Activated naive CD4-positive, alpha-beta T cell treated with anti-CD3 and anti-CD28 coated beads, Interleukin-2, amount 50 U/mL, for 24 hours (primary cell): ENCODE measurements around the gene ELOVL1.
A peak's percentile ranks its signal among the peaks of the same experiment; 100 is the strongest.
"Not testable (repeated sequence)": the region's sequence is repeated elsewhere in the genome, so short reads cannot be mapped to it uniquely, and the experiment has no call there.

Experiments used
- H3K27ac Mint-ChIP-seq: one replicate; pipeline ENCODE4 v1.8.0; 2021; ENCODE audit warnings: mild to moderate bottlenecking, mixed read lengths
- H3K27me3 Mint-ChIP-seq: one replicate; pipeline ENCODE4 v1.8.0; 2021; ENCODE audit warnings: mixed read lengths
- H3K36me3 Mint-ChIP-seq: one replicate; pipeline ENCODE4 v1.8.0; 2021; ENCODE audit warnings: mixed read lengths
- H3K4me1 Mint-ChIP-seq: one replicate; pipeline ENCODE4 v1.8.0; 2021; ENCODE audit warnings: mixed read lengths
- H3K4me3 Mint-ChIP-seq: one replicate; pipeline ENCODE4 v1.8.0; 2021; ENCODE audit warnings: mild to moderate bottlenecking, mixed read lengths
- H3K9me3 Mint-ChIP-seq: one replicate; pipeline ENCODE4 v1.8.0; 2021; ENCODE audit warnings: mixed read lengths

Gene ELOVL1

DNA sequence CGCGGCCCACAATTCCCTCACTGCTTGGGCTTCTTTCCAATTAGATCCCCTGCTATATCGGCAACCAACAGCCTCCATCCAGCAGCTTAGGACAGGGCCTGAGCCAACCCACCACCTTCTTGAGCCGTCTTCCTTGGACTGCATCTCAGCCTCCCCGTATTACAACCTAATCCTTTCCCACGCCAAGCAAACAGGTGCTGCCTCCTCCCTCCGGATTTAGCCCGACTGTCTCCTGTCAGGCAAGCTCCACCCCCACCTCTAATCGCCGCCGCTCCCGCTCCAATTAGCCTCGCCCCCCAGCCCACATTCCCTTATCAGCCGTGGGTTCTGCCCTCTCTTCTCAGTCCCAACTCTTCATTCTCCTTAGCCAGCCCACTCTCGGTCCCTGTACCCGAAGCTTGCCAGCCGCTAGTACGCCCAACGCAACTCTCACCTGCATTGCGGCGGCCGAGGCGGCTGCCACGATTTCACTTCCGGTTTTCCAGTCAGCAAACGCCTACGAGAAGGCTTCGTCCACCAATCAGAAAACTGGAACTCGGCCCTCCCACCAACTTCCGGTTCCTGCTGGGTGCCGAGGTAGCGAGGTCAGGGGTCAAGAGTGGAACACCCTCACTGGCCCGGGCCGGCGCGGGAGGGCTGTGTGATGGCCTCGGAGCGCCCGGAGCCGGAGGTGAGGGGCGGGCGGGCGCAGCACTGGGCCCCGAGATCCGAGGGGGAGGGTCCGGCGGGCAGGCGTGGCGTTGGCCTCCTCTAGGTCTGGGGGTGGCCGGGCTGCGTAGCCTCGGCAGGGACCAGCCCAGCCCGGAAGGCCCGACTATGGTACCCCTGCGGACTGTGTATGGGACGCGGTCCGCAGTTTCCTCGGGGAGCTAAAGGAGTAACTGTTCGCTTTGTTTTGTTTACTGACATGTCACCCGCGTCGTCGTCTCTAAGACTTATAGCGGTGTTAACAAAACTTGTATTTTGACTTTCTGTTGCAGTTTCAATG, 21.8 kb upstream of the ELOVL1 start, which contains the start of the genes MED8 and SZT2:
MED8 (minus strand) TSS at position 475 of the 988 bp plus-strand sequence; CDS start at position 439, 36 bp downstream.
SZT2 (plus strand) TSS at position 574 of the 988 bp plus-strand sequence; CDS start at position 644, 70 bp downstream.
- Mint-ChIP-seq H3K4me3 (peak within 1 kb of the TSS; percentile 100), H3K4me1 (peaks cover 62% of the 10 kb centered on the region), H3K27ac (peak within 1 kb of the TSS; percentile 100), H3K27me3 (no peaks in the 10 kb centered on the region), H3K36me3 (peaks cover 7% of the 10 kb centered on the region), H3K9me3 (no peaks in the 10 kb centered on the region)

DNA sequence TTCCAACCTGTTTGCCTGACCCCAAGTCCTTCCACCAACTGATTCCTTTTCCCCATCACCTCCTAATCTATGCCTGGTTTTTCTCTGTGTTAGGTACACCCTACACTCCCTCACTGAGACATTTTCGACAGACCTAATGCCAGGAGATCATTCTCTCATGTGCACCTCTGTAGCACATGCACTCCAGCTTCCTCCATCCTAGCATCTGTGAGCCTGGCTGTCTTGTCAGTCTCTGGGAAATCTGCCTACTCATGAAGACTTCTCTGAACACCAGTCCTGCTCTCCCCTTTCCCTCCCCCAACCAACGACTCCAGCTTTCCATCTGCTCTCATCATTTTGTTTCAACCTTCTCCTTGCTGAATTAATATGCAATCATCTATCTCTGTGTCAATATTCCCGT, 20.8 kb upstream of the ELOVL1 start:
- peak overlapping the region; percentile 100 for H3K4me3 Mint-ChIP-seq

DNA sequence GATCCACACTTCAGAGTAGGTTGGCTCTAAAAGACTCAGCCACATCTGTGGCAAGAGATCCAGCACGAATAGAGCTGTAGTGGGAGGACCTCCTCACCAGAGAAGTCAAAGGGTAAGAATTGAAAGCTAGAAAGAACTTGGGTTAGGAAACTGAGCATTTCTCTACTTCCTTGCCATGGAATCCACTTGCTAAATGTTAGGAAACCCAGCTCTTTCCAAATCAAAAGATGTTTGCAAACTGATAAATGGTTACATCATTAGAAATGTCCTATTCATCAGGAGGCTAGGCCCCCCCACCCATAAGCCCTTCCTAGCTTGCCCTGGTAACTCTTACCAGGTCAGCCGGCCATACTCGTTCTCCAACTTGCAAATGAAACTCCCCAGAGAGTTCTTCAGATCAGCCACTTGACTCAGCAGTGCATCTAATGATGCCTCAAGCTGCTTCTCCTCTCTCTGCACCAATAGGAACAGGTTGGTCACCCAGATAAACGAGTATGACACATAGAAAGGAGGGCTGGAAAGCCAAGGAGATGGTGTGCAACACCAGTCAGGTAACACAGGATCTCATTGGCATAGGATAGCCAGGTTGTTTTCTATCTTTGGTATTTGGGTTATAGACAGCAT, 20.3 kb upstream of the ELOVL1 start:
- H3K36me3 Mint-ChIP-seq = peaks cover 7% of the 10 kb centered on the region
- H3K27ac Mint-ChIP-seq = peak overlapping the region; percentile 100
- H3K27me3 Mint-ChIP-seq = no peaks in the 10 kb centered on the region
- peaks cover 53% of the 10 kb centered on the region for H3K4me1 Mint-ChIP-seq
- peak overlapping the region; percentile 100 for H3K4me3 Mint-ChIP-seq
- no peaks in the 10 kb centered on the region for H3K9me3 Mint-ChIP-seq

More for the DNA sequence above, 20.8 kb upstream of the ELOVL1 start:
- peaks cover 7% of the 10 kb centered on the region for H3K36me3 Mint-ChIP-seq
- no peaks in the 10 kb centered on the region for H3K27me3 Mint-ChIP-seq
- H3K4me1 Mint-ChIP-seq = peaks cover 58% of the 10 kb centered on the region
- H3K27ac Mint-ChIP-seq = peak overlapping the region; percentile 100
- no peaks in the 10 kb centered on the region for H3K9me3 Mint-ChIP-seq

DNA sequence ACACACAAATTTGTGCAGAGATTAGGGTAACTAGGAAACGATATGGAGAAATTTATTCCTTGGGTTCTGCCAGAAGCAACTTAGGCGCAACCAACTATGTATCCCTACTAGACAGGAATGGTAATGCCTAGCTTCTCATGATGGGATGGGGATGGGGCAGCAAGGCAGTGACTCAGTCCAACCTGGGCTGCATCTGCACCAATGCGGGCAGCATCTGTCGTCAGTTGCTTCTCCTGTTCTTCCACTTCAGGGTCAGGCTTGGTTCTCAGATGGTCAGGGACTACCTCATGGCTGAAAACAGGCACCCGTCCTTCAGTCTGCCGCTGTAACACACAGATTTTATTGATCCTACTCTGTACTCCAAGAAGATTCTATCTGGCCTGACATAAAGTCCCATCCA, 18.9 kb upstream of the ELOVL1 start:
- no peaks in the 10 kb centered on the region for H3K9me3 Mint-ChIP-seq
- H3K27me3 Mint-ChIP-seq = no peaks in the 10 kb centered on the region
- peaks cover 7% of the 10 kb centered on the region for H3K36me3 Mint-ChIP-seq
- H3K27ac Mint-ChIP-seq = no peak overlapping the region
- no peak overlapping the region for H3K4me3 Mint-ChIP-seq
- peaks cover 50% of the 10 kb centered on the region for H3K4me1 Mint-ChIP-seq

DNA sequence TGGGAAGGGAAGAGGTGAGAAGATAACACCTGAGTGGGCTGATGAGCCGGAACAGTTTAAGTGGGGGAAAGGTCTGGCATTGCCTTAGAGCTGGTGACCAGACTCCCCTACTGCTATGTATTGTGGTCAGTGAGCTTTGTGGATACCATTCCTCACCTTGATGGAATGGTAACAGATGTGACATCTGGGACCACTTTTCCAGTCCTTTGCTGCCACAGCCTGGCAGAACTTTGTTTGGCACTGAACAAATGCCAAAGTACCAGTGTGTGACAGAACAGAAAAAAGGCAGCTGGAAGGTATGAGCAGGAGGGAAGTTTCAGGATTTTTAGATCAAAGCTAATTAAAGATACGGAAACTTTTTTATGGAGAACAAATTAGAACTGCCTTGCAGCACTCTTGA, 15.6 kb upstream of the ELOVL1 start:
- Mint-ChIP-seq H3K4me1 (peaks cover 32% of the 10 kb centered on the region), H3K27me3 (no peaks in the 10 kb centered on the region), H3K9me3 (no peaks in the 10 kb centered on the region), H3K36me3 (peaks cover 9% of the 10 kb centered on the region), H3K27ac (no peak overlapping the region), H3K4me3 (no peak overlapping the region)

DNA sequence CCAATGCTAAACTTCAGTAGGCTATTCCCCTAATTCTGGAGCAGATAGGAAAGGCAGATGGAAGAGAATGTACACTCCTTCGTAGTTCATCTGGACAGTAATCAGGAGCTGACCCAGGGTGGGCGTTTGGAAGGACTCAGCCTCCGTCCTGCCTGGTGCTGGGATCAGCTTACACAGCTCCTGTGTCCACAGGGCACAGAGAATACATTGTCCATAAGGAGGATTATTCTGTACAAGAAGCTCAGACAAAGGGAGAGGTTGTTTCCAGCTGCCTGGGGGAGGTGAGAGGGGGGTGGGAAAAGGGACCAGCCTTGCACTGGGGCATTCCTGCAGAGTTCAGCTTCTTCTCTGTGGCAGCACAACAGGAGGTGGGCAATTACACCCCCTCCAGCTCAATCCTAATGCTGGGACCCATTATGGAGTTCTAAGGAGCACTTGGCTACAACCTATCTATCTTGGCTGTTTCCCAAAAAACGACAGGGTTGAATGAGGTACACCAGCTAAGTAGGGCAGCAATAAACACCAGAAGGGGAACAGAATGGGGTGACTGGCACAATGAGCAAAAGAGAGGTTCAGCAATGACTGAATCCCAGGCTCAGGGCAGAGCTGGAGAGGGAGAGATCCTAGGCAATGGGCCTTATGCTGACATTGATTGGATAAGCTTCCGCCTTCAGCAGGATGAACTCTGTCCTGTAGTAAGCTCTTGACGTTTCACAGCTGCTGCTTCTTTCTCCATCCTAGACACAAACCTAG, 14.4 kb upstream of the ELOVL1 start:
- peaks cover 20% of the 10 kb centered on the region for H3K4me1 Mint-ChIP-seq
- peaks cover 12% of the 10 kb centered on the region for H3K36me3 Mint-ChIP-seq
- peak overlapping the region; percentile 48 for H3K27ac Mint-ChIP-seq
- no peaks in the 10 kb centered on the region for H3K9me3 Mint-ChIP-seq
- H3K27me3 Mint-ChIP-seq = no peaks in the 10 kb centered on the region
- H3K4me3 Mint-ChIP-seq = no peak overlapping the region

DNA sequence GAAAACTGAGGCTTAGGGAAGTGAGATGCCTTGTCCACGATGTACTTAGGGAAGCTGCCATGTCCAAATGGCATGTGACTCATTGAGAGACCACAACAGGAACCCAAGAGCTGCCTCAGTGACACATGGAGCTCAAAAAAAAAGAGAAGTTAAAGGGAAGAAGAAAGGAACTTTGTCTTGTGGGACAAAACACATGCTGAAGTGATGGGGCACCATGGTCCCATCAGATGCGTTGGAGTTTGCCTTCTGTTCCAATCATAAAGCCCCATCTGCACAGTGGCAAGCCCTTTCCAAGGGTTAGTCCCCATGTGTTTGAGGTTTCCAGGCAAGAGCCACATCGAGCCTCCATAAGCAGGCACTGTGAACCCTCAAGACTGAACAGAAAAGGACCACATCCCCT, 13.8 kb upstream of the ELOVL1 start:
- Mint-ChIP-seq H3K27ac (peak overlapping the region; percentile 14), H3K27me3 (no peaks in the 10 kb centered on the region), H3K4me1 (peaks cover 17% of the 10 kb centered on the region), H3K36me3 (peaks cover 12% of the 10 kb centered on the region), H3K9me3 (no peaks in the 10 kb centered on the region), H3K4me3 (no peak overlapping the region)

DNA sequence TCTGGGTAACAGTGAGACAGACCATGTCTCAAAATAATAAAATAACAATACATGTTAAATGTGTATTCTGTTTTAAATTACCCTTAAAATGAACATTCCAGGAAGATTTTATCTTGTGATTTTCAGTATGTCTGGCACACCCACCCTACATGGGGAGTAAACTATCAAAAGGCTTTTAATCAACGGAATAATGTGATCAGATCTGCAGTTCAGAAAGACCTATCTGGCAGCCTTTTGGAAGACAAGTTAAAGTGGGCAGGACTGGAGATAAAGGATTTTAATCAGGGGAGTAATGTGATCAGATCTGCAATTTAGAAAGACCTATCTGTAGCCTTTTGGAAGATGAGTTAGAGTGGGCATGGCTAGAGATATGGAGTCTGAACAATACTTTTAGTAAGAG, 11.7 kb upstream of the ELOVL1 start:
- peaks cover 16% of the 10 kb centered on the region for H3K4me1 Mint-ChIP-seq
- H3K9me3 Mint-ChIP-seq = no peaks in the 10 kb centered on the region
- no peak overlapping the region for H3K4me3 Mint-ChIP-seq

DNA sequence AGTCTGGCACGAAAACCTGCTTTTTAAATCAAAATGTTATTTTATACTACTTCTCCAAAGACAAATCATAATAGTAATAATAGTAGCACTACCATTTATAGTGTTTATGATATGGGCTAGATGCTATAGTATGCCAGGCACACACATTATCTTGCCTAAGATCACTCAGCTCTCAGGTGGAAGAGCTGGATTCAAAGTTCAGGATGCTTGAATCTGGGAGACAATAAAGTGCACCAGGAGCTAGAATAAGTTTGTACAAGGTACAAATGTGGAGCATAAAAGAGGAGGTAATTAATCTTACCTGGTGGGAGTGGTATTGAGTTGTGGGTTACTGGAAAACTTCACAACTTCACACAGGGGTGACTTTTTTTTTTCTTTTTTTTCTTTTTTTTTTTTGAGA, 10.0 kb upstream of the ELOVL1 start:
- H3K9me3 Mint-ChIP-seq = no peaks in the 10 kb centered on the region
- H3K27ac Mint-ChIP-seq = no peak overlapping the region
- no peak overlapping the region for H3K4me3 Mint-ChIP-seq
- H3K4me1 Mint-ChIP-seq = peaks cover 16% of the 10 kb centered on the region
- peaks cover 8% of the 10 kb centered on the region for H3K36me3 Mint-ChIP-seq
- H3K27me3 Mint-ChIP-seq = no peaks in the 10 kb centered on the region

More for the DNA sequence above, 11.7 kb upstream of the ELOVL1 start:
- no peak overlapping the region for H3K27ac Mint-ChIP-seq
- H3K27me3 Mint-ChIP-seq = no peaks in the 10 kb centered on the region
- H3K36me3 Mint-ChIP-seq = peaks cover 8% of the 10 kb centered on the region

DNA sequence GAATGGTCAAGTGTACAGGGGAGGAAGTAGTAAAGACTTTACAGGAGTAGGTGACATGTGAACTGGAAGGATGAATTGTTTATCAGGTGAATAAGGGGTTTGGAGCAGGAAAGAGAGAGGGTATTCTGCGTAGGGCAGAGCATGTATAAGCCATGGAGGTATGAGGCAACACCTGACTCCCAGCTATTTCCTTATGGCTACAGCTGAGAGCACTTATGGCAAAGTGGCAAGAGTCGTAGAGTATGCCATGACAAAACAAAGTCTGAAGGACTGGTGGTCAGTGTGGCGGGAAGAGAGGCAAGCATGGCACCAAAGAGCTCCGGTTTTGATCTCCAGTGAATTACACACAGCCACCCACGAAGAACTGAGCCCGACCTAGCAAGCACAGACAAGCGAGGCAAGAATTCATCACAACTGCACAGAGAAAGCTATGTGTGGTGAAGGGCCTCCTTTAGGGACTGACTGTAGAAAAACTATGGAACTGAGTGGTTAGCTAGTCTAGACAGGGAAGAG, 9.0 kb upstream of the ELOVL1 start:
- peaks cover 13% of the 10 kb centered on the region for H3K4me1 Mint-ChIP-seq
- H3K36me3 Mint-ChIP-seq = peaks cover 8% of the 10 kb centered on the region
- H3K27me3 Mint-ChIP-seq = no peaks in the 10 kb centered on the region
- no peaks in the 10 kb centered on the region for H3K9me3 Mint-ChIP-seq
- H3K4me3 Mint-ChIP-seq = no peak overlapping the region
- peak overlapping the region; percentile 20 for H3K27ac Mint-ChIP-seq

DNA sequence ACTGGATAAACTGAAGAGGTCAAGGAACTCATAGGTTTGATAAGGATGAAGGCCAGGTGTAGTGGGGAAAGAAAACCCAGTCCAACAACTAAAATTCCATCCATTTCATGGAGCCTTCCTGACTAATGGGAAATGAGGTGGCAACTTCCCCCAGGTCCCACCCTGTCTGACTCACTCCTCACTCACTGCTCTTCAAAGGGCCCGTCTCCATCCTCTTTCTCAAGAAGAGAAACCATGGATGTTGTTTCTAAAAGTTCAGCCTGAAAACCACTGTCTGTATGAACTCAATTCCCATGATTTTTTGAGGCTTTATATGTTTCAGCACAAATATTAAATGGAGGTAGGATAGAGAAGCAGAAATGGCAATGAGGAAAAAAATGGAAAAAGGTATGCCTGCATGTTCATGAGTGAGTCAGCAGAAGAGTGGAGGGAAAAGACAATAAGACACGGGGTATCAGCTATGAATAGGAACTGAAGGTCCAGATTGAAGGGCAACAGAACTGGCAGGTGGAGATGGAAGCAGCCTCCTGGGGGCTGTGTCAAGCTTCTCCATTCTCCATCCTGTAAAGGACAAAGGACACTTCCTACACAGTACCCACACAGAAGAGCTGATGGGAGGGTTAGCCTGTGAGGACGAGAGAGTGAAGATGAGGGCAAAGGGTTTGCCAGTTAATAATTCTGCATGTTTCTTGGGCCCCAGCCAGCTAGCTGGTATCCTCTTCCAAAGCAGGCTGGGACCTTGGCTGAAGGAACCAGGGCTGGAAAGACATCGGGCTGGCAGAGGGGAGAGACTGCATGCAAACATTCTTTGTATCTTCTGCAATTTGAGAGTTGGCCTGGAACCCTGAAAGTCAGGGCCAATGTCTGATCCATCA, 5.5 kb upstream of the ELOVL1 start:
- Mint-ChIP-seq H3K27me3 (no peaks in the 10 kb centered on the region), H3K27ac (no peak overlapping the region), H3K4me3 (no peak overlapping the region), H3K9me3 (no peaks in the 10 kb centered on the region), H3K4me1 (peaks cover 25% of the 10 kb centered on the region), H3K36me3 (peaks cover 1% of the 10 kb centered on the region)

DNA sequence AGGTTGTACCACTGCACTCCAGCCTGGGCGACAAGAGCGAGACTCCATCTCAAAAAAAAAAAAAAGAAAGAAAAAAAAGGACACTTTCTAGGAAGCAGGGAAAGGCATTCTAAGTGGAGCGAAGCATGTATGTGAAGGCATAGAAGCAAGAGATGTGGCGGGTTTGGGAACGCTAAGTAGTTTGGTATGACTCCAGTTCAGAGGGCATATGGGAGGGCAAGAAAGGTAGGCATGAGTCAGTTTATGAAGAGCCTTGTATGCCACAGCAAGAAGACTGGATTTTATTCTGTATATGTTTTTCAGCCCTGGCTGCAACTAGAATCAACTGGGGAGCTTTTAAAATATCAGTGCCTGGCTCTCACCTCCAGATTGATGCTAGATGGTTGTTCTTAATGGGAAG, 4.4 kb upstream of the ELOVL1 start:
- Mint-ChIP-seq H3K4me3 (no peak overlapping the region), H3K36me3 (no peaks in the 10 kb centered on the region), H3K27ac (no peak overlapping the region), H3K9me3 (no peaks in the 10 kb centered on the region), H3K27me3 (no peaks in the 10 kb centered on the region), H3K4me1 (peaks cover 27% of the 10 kb centered on the region)

DNA sequence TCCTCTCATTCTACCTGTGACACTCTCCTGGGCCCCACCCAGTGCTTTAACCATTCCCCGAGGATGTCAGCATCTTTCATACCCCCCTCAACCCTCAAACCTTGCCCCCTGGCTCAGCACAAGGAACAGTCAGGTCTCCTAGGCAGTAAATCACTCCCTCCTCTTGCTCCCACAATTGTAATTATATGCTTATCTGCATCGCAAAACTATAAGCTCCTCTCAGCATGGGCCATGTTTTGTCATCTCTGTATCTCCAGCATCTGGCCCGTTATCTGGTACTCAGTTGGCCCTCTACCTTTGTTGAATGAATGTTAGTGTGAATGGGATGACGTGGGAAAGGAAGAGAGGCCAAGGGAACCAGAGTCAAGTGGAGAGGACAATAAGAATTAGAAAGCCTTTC, 2.8 kb upstream of the ELOVL1 start:
- Mint-ChIP-seq H3K27me3 (no peaks in the 10 kb centered on the region), H3K9me3 (no peaks in the 10 kb centered on the region), H3K4me3 (no peak overlapping the region), H3K4me1 (peaks cover 29% of the 10 kb centered on the region), H3K36me3 (no peaks in the 10 kb centered on the region), H3K27ac (peak overlapping the region; percentile 44)

DNA sequence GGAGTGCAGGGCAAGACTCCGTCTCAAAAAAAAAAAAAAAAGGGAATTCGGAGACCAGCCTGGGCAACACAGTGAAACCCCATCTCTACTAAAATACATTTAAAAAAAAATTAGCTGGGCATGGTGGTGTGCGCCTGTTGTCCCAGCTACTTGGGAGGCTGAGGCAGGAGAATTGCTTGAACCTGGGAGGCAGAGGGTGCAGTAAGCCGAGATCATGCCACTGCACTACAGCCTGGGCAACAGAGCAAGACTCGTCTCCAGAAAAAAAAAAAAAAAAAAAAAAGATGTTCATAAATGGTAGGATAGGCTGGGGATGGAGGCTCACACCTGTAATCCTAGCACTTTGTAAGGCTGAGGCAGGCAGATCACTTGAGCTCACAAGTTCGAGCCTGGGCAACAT, 2.0 kb upstream of the ELOVL1 start:
- H3K4me3 Mint-ChIP-seq, H3K27me3 Mint-ChIP-seq, H3K9me3 Mint-ChIP-seq, H3K27ac Mint-ChIP-seq, H3K36me3 Mint-ChIP-seq: not testable (repeated sequence)
- peaks cover 36% of the 10 kb centered on the region for H3K4me1 Mint-ChIP-seq
